Transverse colon (tissue), 4 donors: ENCODE measurements around the gene GPR42. TPM values are rescaled to one million over a fixed set of nuclear protein-coding genes. Genes with fewer than 3 reads are reported as not detected.
"Not testable (repeated sequence)": the region's sequence is repeated elsewhere in the genome, so short reads cannot be mapped to it uniquely, and the experiment has no call there.

Source experiments
- DNase-seq: peaks from one replicate; pipeline ENCODE4 v3.0.0-alpha.2; 2019
- H3K27ac ChIP-seq, 4 donors: fragments of 200-600 bp; sonication (generic); 2 replicates each; pipeline ENCODE4 v1.5.1; 2016 to 2018; ENCODE audit warnings: inconsistent platforms in 4 of 4
- H3K27me3 ChIP-seq: fragments of 200-600 bp; sonication (generic); 2 replicates; pipeline ENCODE4 v1.5.1; 2017; ENCODE audit warnings: inconsistent platforms
- H3K36me3 ChIP-seq, 4 donors: fragments of 200-600 bp; sonication (generic); 2 replicates each; pipeline ENCODE4 v1.5.1; 2017 to 2019; ENCODE audit warnings: inconsistent platforms in 4 of 4
- H3K4me1 ChIP-seq, 4 donors: fragments of 200-600 bp; sonication (generic); 2 replicates each; pipeline ENCODE4 v1.5.1; 2017 to 2020; ENCODE audit warnings: inconsistent platforms in 4 of 4
- H3K4me3 ChIP-seq, 4 donors: fragments of 200-600 bp; sonication (generic); 1 replicate in 1 of 4; 2 replicates in 3 of 4; pipeline versions ENCODE4 v1.5.1 to v1.6.1; 2017 to 2019; ENCODE audit warnings: inconsistent platforms in 4 of 4
- H3K9me3 ChIP-seq, 2 donors: fragments of 200-600 bp; sonication (generic); 2 replicates each; pipeline ENCODE4 v1.5.1; 2017 to 2019; ENCODE audit warnings: inconsistent platforms in 2 of 2
- EP300 ChIP-seq: sonication (generic); formaldehyde crosslinking; IDR thresholded peaks from one replicate; pipeline ENCODE4 v1.6.1; 2017; ENCODE audit warnings: antibody characterized with exemption, low read depth
- POLR2A ChIP-seq: fragments of 450-650 bp; IDR thresholded peaks from one replicate; pipeline ENCODE4 v1.6.1; 2016; ENCODE audit warnings: antibody characterized with exemption, mild to moderate bottlenecking, moderate library complexity
- POLR2AphosphoS5 ChIP-seq, 3 donors: sonication (generic); formaldehyde crosslinking; IDR thresholded peaks; one replicate each; pipeline ENCODE4 v1.6.1; 2016; ENCODE audit warnings: antibody characterized with exemption in 3 of 3
- WGBS, 2 donors: methylation state at CpG; one replicate each; pipeline ENCODE4 v1.1.5; 2018; ENCODE audit warnings: low coverage in 1 of 2; 5-methylcytosine and 5-hydroxymethylcytosine counted together
- in situ Hi-C, 4 donors: fragments of 200-750 bp; cut with MboI; loops; one replicate each; pipeline versions ENCODE4 v1.15.0 to v1.15.1; 2017; ENCODE audit warnings: low sequenced_read_pairs in 3 of 4, low pct_ligation_motif_present in 1 of 4, low pct_unique_long_range_greater_than_20kb in 1 of 4
- intact Hi-C: fragments of 100-400 bp; cut with DNase I; formaldehyde crosslinking; loops from one replicate; pipeline ENCODE4 v1.15.1; 2023; ENCODE audit warnings: low total_unique reads
- total RNA-seq, 4 donors: library from RNA; depleted of rRNA; stranded (reverse); fragments of >200 nt; gene quantifications; one replicate each; pipeline ENCODE4 v1.1.0, GENCODE V29; 2016
- TF ChIP-seq, protein P1 (sequence below), 5 experiments: fragments of 200-600 bp in 3 of 5; fragments of 450-650 bp in 2 of 5; sonication (generic) in 3 of 5; IDR thresholded peaks; 1 replicate in 2 of 5; 2 replicates in 3 of 5; pipeline ENCODE4 v1.5.1; 2016 to 2017; ENCODE audit warnings: antibody characterized with exemption in 5 of 5, inconsistent platforms in 3 of 5, mild to moderate bottlenecking in 2 of 5, moderate library complexity in 1 of 5

Gene GPR42
- total RNA-seq, 4 donors from 2014 or later, result not detected

DNA sequence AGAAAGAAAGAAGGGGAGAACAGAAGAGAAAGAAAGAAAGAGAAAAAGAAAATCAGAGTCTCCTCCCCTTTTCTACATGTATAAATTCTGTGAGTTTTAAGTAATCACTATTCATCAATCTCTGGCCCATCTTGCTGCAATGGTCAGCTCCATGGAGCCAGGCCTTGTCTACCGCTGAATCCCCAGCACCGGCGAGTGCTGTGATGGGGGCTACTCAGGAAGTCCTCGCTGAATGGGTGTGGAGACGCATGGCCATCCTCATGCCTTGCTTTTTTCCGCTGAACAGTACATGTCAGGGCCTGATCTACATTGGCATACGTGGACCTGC is 29.9 kb downstream of the GPR42 start:
- Histone ChIP-seq H3K27ac (no peak overlapping the region), H3K4me3 (no peak overlapping the region), H3K27me3 (no peaks in the 10 kb centered on the region), H3K9me3 (no peaks in the 10 kb centered on the region), H3K36me3 (no peaks in the 10 kb centered on the region), H3K4me1 (peaks cover 0 to 5% (median 1%) of the 10 kb centered on the region in 4 donors)
- TF ChIP-seq, protein P1, sequence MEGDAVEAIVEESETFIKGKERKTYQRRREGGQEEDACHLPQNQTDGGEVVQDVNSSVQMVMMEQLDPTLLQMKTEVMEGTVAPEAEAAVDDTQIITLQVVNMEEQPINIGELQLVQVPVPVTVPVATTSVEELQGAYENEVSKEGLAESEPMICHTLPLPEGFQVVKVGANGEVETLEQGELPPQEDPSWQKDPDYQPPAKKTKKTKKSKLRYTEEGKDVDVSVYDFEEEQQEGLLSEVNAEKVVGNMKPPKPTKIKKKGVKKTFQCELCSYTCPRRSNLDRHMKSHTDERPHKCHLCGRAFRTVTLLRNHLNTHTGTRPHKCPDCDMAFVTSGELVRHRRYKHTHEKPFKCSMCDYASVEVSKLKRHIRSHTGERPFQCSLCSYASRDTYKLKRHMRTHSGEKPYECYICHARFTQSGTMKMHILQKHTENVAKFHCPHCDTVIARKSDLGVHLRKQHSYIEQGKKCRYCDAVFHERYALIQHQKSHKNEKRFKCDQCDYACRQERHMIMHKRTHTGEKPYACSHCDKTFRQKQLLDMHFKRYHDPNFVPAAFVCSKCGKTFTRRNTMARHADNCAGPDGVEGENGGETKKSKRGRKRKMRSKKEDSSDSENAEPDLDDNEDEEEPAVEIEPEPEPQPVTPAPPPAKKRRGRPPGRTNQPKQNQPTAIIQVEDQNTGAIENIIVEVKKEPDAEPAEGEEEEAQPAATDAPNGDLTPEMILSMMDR (IDR thresholded peaks at IDR 0.05), result no peak
- no peak for TF ChIP-seq EP300
- no peak for TF ChIP-seq POLR2AphosphoS5 (IDR thresholded peaks at IDR 0.05)
- TF ChIP-seq POLR2A, result no peak
- DNase-seq, result no peak
- WGBS, 2 donors, result 86 to 95% methylated on average over 6 to 7 of the region's 7 CpGs
- in situ Hi-C loops, result no loop called here
- intact Hi-C loops, result no loop called here

- 66 to 79% methylated on average over 7 to 9 of the region's 9 CpGs for WGBS, 2 donors
- in situ Hi-C loops, DNase-seq, H3K27ac ChIP-seq, H3K36me3 ChIP-seq, intact Hi-C loops, H3K27me3 ChIP-seq, H3K9me3 ChIP-seq, H3K4me3 ChIP-seq, H3K4me1 ChIP-seq: not testable (repeated sequence)
Observed at GRCh38 chr19:35401416-35401815, 30.5 kb downstream of the GPR42 start.

DNA sequence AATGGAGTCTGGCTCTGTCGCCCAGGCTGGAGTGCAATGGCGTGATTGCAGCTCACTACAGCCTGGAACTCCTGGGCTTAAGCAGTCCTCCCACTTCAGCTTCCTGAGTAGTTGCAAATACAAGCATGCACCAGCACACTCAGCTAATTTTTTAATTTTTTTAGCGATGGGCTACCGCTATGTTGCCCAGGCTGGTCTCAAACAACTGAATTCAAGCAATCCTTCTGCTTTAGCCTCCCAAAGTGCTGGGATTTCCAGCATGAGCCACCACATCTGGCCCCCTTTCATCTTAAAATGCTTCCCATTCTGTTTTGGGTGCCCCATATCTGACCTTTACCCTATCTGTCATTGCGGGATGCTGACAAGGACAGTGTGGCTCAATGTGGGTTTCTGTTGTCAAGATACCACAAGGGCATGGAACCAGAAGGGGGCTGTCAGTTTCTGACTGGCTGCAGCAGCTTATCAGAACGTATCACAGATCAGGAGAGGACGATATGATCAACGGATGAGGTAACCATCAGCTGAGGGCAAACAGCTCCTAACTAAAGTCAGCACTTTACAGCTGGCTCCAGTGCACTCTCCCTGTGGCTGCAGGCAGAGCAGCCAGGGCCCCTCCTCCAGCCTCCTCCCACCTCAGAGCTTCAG is 32.4 kb downstream of the GPR42 start:
- Histone ChIP-seq H3K9me3 (no peaks in the 10 kb centered on the region), H3K27me3 (no peaks in the 10 kb centered on the region), H3K4me1 (no peaks in the 10 kb centered on the region), H3K4me3 (no peak overlapping the region), H3K27ac (no peak overlapping the region), H3K36me3 (no peaks in the 10 kb centered on the region)
- WGBS, 2 donors, result 87% methylated on average over 8 of the region's 8 CpGs; no CpG with 5 or more reads in 1 of the 2 donors
- intact Hi-C loops, result no loop called here
- in situ Hi-C loops, result no loop called here
- no peak for DNase-seq
- TF ChIP-seq POLR2AphosphoS5 (IDR thresholded peaks at IDR 0.05) (no peak), POLR2A (no peak)
- TF ChIP-seq, protein P1 (IDR thresholded peaks at IDR 0.05), result no peak

- peak; percentile 51 for DNase-seq
- Histone ChIP-seq H3K4me1 (no peaks in the 10 kb centered on the region), H3K36me3 (no peaks in the 10 kb centered on the region), H3K4me3 (no peak overlapping the region), H3K27me3 (no peaks in the 10 kb centered on the region), H3K9me3 (no peaks in the 10 kb centered on the region), H3K27ac (no peak overlapping the region)
- intact Hi-C loops, result no loop called here
- in situ Hi-C loops, result no loop called here
- TF ChIP-seq POLR2A (no peak), EP300 (no peak)
- 72 to 76% methylated on average over 5 to 11 of the region's 11 CpGs for WGBS, 2 donors
Observed at GRCh38 chr19:35404879-35405622, 34.2 kb downstream of the GPR42 start.

DNA sequence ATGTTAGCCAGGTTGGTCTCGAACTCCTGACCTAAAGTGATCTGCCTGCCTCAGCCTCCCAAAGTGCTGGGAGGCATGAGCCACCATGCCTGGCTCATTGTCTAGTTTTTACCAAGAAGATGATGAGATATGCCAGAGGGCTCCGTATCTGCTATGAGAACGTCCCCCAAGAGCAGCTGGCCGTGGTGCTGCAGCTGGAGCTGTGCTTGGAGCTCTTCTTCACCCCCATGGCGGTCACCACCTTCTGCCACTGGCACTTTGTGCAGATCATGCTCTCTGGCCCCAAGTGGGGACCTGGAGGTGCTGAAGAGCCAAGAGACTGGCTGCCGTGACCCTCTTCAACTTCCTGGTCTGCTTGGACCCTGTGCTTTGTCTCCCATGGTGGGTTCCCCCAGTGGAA is 36.8 kb downstream of the GPR42 start:
- H3K9me3 ChIP-seq, result no peaks in the 10 kb centered on the region
- no peak for TF ChIP-seq EP300
- TF ChIP-seq POLR2A, result no peak
- TF ChIP-seq POLR2AphosphoS5 (IDR thresholded peaks at IDR 0.05), result no peak
- TF ChIP-seq, protein P1 (IDR thresholded peaks at IDR 0.05), result no peak
- WGBS, 2 donors, result 87% methylated on average over 6 of the region's 6 CpGs; no CpG with 5 or more reads in 1 of the 2 donors
- no peaks in the 10 kb centered on the region for H3K27me3 ChIP-seq
- no peak overlapping the region for H3K4me3 ChIP-seq
- no peaks in the 10 kb centered on the region for H3K4me1 ChIP-seq
- in situ Hi-C loops (no loop called here), intact Hi-C loops (no loop called here)
- no peaks in the 10 kb centered on the region for H3K36me3 ChIP-seq
- DNase-seq, result no peak
- H3K27ac ChIP-seq, result no peak overlapping the region
